ENCODE measurements around the gene NTM. TPM values are rescaled to one million over a fixed set of nuclear protein-coding genes. Genes with fewer than 3 reads are reported as not detected.

Gene NTM
- total RNA-seq, 1 donor from 2014 or later: 92.1 TPM

DNA sequence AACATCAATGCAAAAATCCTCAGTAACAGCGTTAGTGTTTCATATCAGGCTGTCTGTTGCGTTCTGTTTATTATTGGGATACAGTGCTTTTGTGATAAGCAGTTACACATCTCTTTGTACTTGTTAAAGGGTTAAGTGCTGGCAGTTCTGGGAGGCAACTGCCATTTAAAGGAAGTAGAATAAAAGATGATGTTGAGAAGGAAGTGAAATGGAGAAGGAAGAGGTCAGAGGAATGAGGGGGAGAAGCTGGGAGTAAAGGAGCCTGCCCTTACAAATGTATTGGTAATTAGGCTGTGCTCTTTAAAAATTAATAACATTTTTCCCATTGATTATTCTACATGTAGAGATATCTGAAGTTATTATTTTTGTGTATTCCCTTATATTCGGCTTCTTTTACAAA, 674.7 kb downstream of the NTM start:
- TF ChIP-seq, protein P1, sequence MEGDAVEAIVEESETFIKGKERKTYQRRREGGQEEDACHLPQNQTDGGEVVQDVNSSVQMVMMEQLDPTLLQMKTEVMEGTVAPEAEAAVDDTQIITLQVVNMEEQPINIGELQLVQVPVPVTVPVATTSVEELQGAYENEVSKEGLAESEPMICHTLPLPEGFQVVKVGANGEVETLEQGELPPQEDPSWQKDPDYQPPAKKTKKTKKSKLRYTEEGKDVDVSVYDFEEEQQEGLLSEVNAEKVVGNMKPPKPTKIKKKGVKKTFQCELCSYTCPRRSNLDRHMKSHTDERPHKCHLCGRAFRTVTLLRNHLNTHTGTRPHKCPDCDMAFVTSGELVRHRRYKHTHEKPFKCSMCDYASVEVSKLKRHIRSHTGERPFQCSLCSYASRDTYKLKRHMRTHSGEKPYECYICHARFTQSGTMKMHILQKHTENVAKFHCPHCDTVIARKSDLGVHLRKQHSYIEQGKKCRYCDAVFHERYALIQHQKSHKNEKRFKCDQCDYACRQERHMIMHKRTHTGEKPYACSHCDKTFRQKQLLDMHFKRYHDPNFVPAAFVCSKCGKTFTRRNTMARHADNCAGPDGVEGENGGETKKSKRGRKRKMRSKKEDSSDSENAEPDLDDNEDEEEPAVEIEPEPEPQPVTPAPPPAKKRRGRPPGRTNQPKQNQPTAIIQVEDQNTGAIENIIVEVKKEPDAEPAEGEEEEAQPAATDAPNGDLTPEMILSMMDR (IDR thresholded peaks at IDR 0.05): no peak
- no peaks in the 10 kb centered on the region for H3K27me3 Mint-ChIP-seq (ENCODE audit: low read depth)
- no peak overlapping the region for H3K4me3 Mint-ChIP-seq (ENCODE audit: unreplicated experiment)
- peaks cover 42% of the 10 kb centered on the region for H3K4me1 Mint-ChIP-seq (ENCODE audit: low read depth)
- H3K9me3 Mint-ChIP-seq (ENCODE audit: low read depth): peaks cover 5% of the 10 kb centered on the region
- no peaks in the 10 kb centered on the region for H3K36me3 Mint-ChIP-seq (ENCODE audit: low read depth)
- no peak for DNase-seq (ENCODE audit: low spot score)
- H3K27ac Mint-ChIP-seq (ENCODE audit: unreplicated experiment): no peak overlapping the region

DNA sequence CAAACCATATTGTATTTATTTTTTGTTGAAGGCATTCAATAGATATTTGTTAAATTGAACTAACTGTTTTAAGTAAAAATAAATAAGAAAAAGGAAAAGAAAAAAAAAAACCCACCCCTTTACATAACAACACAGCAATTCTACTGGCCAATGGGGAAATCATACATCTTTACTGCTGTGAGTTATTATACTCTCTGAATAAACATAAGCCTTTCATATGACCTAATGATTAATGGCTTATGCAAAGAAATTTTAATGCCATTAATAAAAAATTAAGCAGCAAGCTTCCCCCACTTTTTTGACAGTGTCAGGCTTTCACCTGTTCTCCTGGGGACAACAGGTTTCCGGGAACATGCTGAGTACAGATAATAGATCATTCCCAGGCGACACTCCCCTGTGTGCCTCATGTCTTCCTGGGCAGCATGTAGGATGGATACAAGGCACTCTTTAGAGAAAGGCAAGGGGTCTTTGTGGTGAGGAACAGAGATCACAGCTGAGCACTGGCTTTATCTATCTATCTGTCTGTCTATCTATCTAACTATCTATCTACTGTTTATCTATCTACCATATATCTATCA, 676.0 kb downstream of the NTM start:
- Mint-ChIP-seq H3K4me3 (ENCODE audit: unreplicated experiment) (no peak overlapping the region), H3K27ac (ENCODE audit: unreplicated experiment) (peak overlapping the region; percentile 45), H3K4me1 (ENCODE audit: low read depth) (peaks cover 51% of the 10 kb centered on the region), H3K27me3 (ENCODE audit: low read depth) (no peaks in the 10 kb centered on the region), H3K36me3 (ENCODE audit: low read depth) (no peaks in the 10 kb centered on the region), H3K9me3 (ENCODE audit: low read depth) (peaks cover 5% of the 10 kb centered on the region)
- DNase-seq (ENCODE audit: low spot score): no peak
- TF ChIP-seq, protein P1 (IDR thresholded peaks at IDR 0.05): no peak

DNA sequence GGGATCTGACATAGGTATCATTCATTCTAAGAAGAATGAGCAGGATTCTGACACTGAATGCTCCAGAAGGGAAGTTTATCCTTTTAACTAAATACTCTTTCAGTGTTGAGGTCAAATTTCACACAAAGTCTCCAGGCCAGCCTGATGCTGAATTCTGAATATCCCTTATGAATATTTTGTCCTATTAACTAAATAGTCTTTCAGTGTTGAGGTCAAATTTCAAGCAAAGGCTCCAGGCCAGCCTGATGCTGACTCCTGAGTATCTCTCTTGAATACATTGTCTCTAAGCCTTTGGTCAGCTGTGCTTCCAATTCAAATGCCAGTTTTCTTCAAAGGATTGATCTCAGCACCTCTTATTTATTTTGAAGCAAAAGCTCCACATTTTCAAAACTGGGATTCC, 676.8 kb downstream of the NTM start:
- no peaks in the 10 kb centered on the region for H3K27me3 Mint-ChIP-seq (ENCODE audit: low read depth)
- DNase-seq (ENCODE audit: low spot score): no peak
- no peak overlapping the region for H3K4me3 Mint-ChIP-seq (ENCODE audit: unreplicated experiment)
- TF ChIP-seq, protein P1 (IDR thresholded peaks at IDR 0.05): no peak
- H3K9me3 Mint-ChIP-seq (ENCODE audit: low read depth): peaks cover 5% of the 10 kb centered on the region
- no peaks in the 10 kb centered on the region for H3K36me3 Mint-ChIP-seq (ENCODE audit: low read depth)
- peaks cover 56% of the 10 kb centered on the region for H3K4me1 Mint-ChIP-seq (ENCODE audit: low read depth)
- peak overlapping the region; percentile 84 for H3K27ac Mint-ChIP-seq (ENCODE audit: unreplicated experiment)

DNA sequence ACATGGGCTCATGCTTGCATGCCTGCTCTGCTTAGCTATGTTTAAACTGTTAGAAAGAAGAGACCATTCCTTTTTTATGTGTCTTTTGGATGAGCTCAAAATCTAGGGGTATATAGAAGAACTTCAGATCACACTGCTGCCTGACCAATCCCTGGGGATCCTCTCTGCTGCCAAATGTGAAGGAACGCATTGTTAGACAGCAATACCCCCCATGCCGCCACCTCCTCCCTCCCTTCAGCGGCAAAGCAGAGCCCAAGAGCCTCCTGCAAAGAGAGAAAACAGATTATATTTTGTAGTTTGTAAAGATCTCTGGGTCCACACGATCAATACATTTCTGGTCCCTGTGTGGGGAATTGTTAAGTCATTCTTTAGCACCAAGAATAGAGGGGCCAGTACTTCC, 677.6 kb downstream of the NTM start:
- TF ChIP-seq, protein P1 (IDR thresholded peaks at IDR 0.05): no peak
- no peaks in the 10 kb centered on the region for H3K27me3 Mint-ChIP-seq (ENCODE audit: low read depth)
- H3K9me3 Mint-ChIP-seq (ENCODE audit: low read depth): peaks cover 5% of the 10 kb centered on the region
- H3K36me3 Mint-ChIP-seq (ENCODE audit: low read depth): no peaks in the 10 kb centered on the region
- peaks cover 64% of the 10 kb centered on the region for H3K4me1 Mint-ChIP-seq (ENCODE audit: low read depth)
- peak overlapping the region; percentile 64 for H3K27ac Mint-ChIP-seq (ENCODE audit: unreplicated experiment)
- H3K4me3 Mint-ChIP-seq (ENCODE audit: unreplicated experiment): no peak overlapping the region
- no peak for DNase-seq (ENCODE audit: low spot score)

DNA sequence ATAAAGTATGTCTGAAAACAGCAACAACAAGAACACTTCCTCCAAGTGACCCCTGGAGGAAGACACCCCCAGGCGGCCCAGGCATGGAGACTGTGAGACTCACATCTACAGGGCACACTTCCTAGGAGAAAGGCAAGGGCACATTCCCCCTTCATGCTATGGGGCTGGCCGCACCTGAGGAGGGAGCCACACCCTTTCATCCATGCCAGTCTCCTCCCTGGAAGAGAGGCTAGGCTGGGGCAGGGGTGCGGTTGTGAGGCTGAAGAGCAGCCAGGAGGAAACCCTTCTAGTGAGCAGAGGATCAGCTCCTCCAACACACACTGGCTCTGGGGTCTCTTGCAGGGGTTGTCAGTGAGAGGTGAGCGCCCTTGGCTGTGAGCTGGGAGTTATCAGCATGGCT, 678.8 kb downstream of the NTM start:
- Mint-ChIP-seq H3K4me1 (ENCODE audit: low read depth) (peaks cover 74% of the 10 kb centered on the region), H3K27me3 (ENCODE audit: low read depth) (no peaks in the 10 kb centered on the region), H3K4me3 (ENCODE audit: unreplicated experiment) (no peak overlapping the region), H3K36me3 (ENCODE audit: low read depth) (no peaks in the 10 kb centered on the region), H3K27ac (ENCODE audit: unreplicated experiment) (no peak overlapping the region), H3K9me3 (ENCODE audit: low read depth) (no peaks in the 10 kb centered on the region)
- DNase-seq (ENCODE audit: low spot score): no peak
- TF ChIP-seq, protein P1 (IDR thresholded peaks at IDR 0.05): no peak
